HepG2 (cell line): Measurements from ENCODE around the gene ATG2A.

Experiments used
- CTCF ChIP-seq: sonication (generic); formaldehyde crosslinking; IDR thresholded peaks from 2 replicates; pipeline ENCODE4 v1.5.0; 2020; ENCODE audit warnings: mild to moderate bottlenecking, missing genetic modification reagents, moderate library complexity
- HIVEP1 ChIP-seq: sonication (generic); formaldehyde crosslinking; IDR thresholded peaks from 2 replicates; pipeline ENCODE4 v1.4.0; 2020; ENCODE audit warnings: mild to moderate bottlenecking, missing genetic modification reagents
- MAZ ChIP-seq, 2 experiments: sonication (generic) in 1 of 2; formaldehyde crosslinking in 1 of 2; IDR thresholded peaks; 2 replicates each; pipeline versions ENCODE4 v1.5.0 to v1.6.1; 2012 to 2020; ENCODE audit warnings: low read depth in 2 of 2, mild to moderate bottlenecking in 2 of 2, borderline replicate concordance in 1 of 2, improper control_type of control experiment in 1 of 2, low read length in 1 of 2, missing genetic modification reagents in 1 of 2, moderate library complexity in 1 of 2
- ONECUT2 ChIP-seq: sonication (generic); formaldehyde crosslinking; IDR thresholded peaks from 2 replicates; pipeline ENCODE4 v1.4.0; 2020; ENCODE audit warnings: missing genetic modification reagents
- RXRB ChIP-seq: IDR thresholded peaks from 2 replicates; pipeline ENCODE4 v1.6.1; 2016; ENCODE audit warnings: borderline replicate concordance, missing genetic modification reagents, missing compliant biosample characterization
- SIN3A ChIP-seq: IDR thresholded peaks from 2 replicates; pipeline ENCODE4 v1.6.1; 2011; ENCODE audit warnings: low read depth, mild to moderate bottlenecking, control low read depth, low read length, borderline replicate concordance
- TOE1 ChIP-seq: sonication (generic); formaldehyde crosslinking; IDR thresholded peaks from 2 replicates; pipeline ENCODE4 v1.4.0; 2020; ENCODE audit warnings: mild to moderate bottlenecking, missing genetic modification reagents
- ZNF24 ChIP-seq: fragments of 450-650 bp; IDR thresholded peaks from 2 replicates; pipeline ENCODE4 v1.6.1; 2017; ENCODE audit warnings: antibody characterized with exemption, mild to moderate bottlenecking
- ZNF274 ChIP-seq: sonication (generic); formaldehyde crosslinking; IDR thresholded peaks from 2 replicates; pipeline ENCODE4 v1.5.1; 2020; ENCODE audit warnings: mild to moderate bottlenecking, missing genetic modification reagents
- ZNF460 ChIP-seq: sonication (generic); formaldehyde crosslinking; IDR thresholded peaks from 2 replicates; pipeline ENCODE4 v1.5.1; 2020; ENCODE audit warnings: missing genetic modification reagents, mild to moderate bottlenecking, borderline replicate concordance
- TF ChIP-seq, protein P1 (sequence below): sonication (generic); formaldehyde crosslinking; IDR thresholded peaks from 2 replicates; pipeline ENCODE4 v1.9.0; 2021; ENCODE audit warnings: missing genetic modification reagents, borderline replicate concordance
- TF ChIP-seq, protein P2 (sequence below): sonication (generic); formaldehyde crosslinking; IDR thresholded peaks from 2 replicates; pipeline ENCODE4 v1.4.0; 2020; ENCODE audit warnings: missing genetic modification reagents
- TF ChIP-seq, protein P3 (sequence below): sonication (generic); formaldehyde crosslinking; IDR thresholded peaks from 2 replicates; pipeline ENCODE4 v1.8.0; 2022; ENCODE audit warnings: mild to moderate bottlenecking, missing genetic modification reagents; ENCODE audit not compliant: insufficient replicate concordance
- TF ChIP-seq, protein P4 (sequence below): IDR thresholded peaks from 2 replicates; pipeline ENCODE4 v1.6.1; 2012; ENCODE audit warnings: inconsistent platforms

DNA sequence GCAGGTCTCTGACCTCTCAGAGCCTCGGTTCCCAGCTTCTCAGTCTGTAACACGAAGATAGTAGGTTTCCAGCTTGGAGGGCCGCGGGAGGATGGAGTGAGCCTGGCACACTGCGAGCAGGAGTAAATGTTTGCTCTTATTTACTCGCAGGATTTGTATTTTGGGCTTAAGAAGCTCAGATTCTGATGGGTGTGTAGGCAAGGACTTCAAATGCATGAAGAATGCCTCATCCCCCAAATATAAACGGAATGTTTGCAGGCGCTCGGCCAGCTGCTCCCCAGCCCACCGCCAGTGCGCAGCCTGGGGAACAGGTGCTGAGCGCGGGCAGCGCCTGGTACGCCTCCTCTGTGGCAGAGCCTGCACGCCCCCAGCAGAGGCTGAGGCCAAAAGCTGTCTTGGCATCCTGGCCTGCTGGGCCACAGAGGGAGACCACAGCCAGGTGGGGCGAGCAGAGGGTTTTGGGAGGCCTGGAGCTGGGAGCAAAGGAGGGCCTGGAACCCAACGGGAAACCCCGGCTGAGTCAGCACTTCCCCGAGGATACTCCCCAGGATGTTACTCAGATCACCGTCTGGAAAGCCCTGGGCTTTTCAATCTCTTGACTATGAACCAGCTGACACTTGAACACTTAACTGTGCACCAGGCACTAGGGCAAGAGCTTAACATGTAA, 48.0 kb downstream of the ATG2A start:
- no peak for TF ChIP-seq TOE1
- no peak for TF ChIP-seq ONECUT2
- TF ChIP-seq ZNF24 = no peak
- TF ChIP-seq RXRB (CRISPR knock-in tag) = no peak
- TF ChIP-seq, protein P1, sequence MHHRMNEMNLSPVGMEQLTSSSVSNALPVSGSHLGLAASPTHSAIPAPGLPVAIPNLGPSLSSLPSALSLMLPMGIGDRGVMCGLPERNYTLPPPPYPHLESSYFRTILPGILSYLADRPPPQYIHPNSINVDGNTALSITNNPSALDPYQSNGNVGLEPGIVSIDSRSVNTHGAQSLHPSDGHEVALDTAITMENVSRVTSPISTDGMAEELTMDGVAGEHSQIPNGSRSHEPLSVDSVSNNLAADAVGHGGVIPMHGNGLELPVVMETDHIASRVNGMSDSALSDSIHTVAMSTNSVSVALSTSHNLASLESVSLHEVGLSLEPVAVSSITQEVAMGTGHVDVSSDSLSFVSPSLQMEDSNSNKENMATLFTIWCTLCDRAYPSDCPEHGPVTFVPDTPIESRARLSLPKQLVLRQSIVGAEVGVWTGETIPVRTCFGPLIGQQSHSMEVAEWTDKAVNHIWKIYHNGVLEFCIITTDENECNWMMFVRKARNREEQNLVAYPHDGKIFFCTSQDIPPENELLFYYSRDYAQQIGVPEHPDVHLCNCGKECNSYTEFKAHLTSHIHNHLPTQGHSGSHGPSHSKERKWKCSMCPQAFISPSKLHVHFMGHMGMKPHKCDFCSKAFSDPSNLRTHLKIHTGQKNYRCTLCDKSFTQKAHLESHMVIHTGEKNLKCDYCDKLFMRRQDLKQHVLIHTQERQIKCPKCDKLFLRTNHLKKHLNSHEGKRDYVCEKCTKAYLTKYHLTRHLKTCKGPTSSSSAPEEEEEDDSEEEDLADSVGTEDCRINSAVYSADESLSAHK = no peak
- TF ChIP-seq, protein P2, sequence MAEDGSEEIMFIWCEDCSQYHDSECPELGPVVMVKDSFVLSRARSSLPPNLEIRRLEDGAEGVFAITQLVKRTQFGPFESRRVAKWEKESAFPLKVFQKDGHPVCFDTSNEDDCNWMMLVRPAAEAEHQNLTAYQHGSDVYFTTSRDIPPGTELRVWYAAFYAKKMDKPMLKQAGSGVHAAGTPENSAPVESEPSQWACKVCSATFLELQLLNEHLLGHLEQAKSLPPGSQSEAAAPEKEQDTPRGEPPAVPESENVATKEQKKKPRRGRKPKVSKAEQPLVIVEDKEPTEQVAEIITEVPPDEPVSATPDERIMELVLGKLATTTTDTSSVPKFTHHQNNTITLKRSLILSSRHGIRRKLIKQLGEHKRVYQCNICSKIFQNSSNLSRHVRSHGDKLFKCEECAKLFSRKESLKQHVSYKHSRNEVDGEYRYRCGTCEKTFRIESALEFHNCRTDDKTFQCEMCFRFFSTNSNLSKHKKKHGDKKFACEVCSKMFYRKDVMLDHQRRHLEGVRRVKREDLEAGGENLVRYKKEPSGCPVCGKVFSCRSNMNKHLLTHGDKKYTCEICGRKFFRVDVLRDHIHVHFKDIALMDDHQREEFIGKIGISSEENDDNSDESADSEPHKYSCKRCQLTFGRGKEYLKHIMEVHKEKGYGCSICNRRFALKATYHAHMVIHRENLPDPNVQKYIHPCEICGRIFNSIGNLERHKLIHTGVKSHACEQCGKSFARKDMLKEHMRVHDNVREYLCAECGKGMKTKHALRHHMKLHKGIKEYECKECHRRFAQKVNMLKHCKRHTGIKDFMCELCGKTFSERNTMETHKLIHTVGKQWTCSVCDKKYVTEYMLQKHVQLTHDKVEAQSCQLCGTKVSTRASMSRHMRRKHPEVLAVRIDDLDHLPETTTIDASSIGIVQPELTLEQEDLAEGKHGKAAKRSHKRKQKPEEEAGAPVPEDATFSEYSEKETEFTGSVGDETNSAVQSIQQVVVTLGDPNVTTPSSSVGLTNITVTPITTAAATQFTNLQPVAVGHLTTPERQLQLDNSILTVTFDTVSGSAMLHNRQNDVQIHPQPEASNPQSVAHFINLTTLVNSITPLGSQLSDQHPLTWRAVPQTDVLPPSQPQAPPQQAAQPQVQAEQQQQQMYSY (CRISPR knock-in tag) = no peak
- TF ChIP-seq, protein P3, sequence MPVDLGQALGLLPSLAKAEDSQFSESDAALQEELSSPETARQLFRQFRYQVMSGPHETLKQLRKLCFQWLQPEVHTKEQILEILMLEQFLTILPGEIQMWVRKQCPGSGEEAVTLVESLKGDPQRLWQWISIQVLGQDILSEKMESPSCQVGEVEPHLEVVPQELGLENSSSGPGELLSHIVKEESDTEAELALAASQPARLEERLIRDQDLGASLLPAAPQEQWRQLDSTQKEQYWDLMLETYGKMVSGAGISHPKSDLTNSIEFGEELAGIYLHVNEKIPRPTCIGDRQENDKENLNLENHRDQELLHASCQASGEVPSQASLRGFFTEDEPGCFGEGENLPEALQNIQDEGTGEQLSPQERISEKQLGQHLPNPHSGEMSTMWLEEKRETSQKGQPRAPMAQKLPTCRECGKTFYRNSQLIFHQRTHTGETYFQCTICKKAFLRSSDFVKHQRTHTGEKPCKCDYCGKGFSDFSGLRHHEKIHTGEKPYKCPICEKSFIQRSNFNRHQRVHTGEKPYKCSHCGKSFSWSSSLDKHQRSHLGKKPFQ (CRISPR knock-in tag) = no peak
- TF ChIP-seq, protein P4, sequence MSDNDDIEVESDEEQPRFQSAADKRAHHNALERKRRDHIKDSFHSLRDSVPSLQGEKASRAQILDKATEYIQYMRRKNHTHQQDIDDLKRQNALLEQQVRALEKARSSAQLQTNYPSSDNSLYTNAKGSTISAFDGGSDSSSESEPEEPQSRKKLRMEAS = no peak
- no peak for TF ChIP-seq HIVEP1 (CRISPR knock-in tag)
- no peak for TF ChIP-seq SIN3A
- no peak for TF ChIP-seq CTCF
- TF ChIP-seq ZNF460 (CRISPR knock-in tag) = no peak
- no peak for TF ChIP-seq MAZ (IDR thresholded peaks at IDR 0.05; ENCODE audit: borderline replicate concordance, low read depth, low read length)
- TF ChIP-seq MAZ (CRISPR knock-in tag; IDR thresholded peaks at IDR 0.05; ENCODE audit: low read depth) = no peak
- no peak for TF ChIP-seq ZNF274 (CRISPR knock-in tag)
